Smooth muscle cell (in vitro differentiated cells): ENCODE measurements around the gene ANKRD44. TPM values are rescaled to one million over a fixed set of nuclear protein-coding genes. Genes with fewer than 3 reads are reported as not detected.

Experiments used
- DNase-seq: peaks from one replicate; lab custom pipeline; 2025; ENCODE audit not compliant: unreplicated experiment; lab: John Stamatoyannopoulos, UW
- H2AFZ ChIP-seq: fragments of 200-600 bp; sonication (generic); 2 replicates; pipeline ENCODE4 v1.6.0; 2016; ENCODE audit warnings: antibody characterized with exemption, low read depth, mild to moderate bottlenecking
- H3F3A ChIP-seq: fragments of 200-600 bp; sonication (generic); 2 replicates; pipeline ENCODE4 v1.6.0; 2017; ENCODE audit warnings: antibody characterized with exemption, low read depth
- H3K27ac ChIP-seq: fragments of 200-600 bp; sonication (generic); 2 replicates; pipeline ENCODE4 v1.5.1; 2016; ENCODE audit warnings: low read depth, mild to moderate bottlenecking
- H3K27me3 ChIP-seq: fragments of 200-600 bp; sonication (generic); 2 replicates; pipeline ENCODE4 v1.6.1; 2016; ENCODE audit warnings: low read depth, mild to moderate bottlenecking
- H3K36me3 ChIP-seq: fragments of 200-600 bp; sonication (generic); 2 replicates; pipeline ENCODE4 v1.5.1; 2016; ENCODE audit warnings: low read depth
- H3K4me1 ChIP-seq: fragments of 200-600 bp; sonication (generic); 2 replicates; pipeline ENCODE4 v1.5.1; 2016; ENCODE audit warnings: low read depth
- H3K4me2 ChIP-seq: fragments of 200-600 bp; sonication (generic); 2 replicates; pipeline ENCODE4 v1.6.0; 2016; ENCODE audit warnings: mild to moderate bottlenecking
- H3K4me3 ChIP-seq: fragments of 200-600 bp; sonication (generic); 2 replicates; pipeline ENCODE4 v1.5.1; 2016; ENCODE audit warnings: mild to moderate bottlenecking
- H3K79me2 ChIP-seq: fragments of 200-600 bp; sonication (generic); 2 replicates; pipeline ENCODE4 v1.6.0; 2016; ENCODE audit warnings: low read depth, mild to moderate bottlenecking
- H3K9ac ChIP-seq: fragments of 200-600 bp; sonication (generic); 2 replicates; pipeline ENCODE4 v1.6.0; 2016; ENCODE audit warnings: low read depth
- H3K9me3 ChIP-seq: fragments of 200-600 bp; sonication (generic); replicated peaks from 2 replicates; pipeline ENCODE4 v1.5.1; 2016; ENCODE audit warnings: low read depth
- H4K20me1 ChIP-seq: fragments of 200-600 bp; sonication (generic); 2 replicates; pipeline ENCODE4 v1.6.0; 2016; ENCODE audit warnings: low read depth
- WGBS: methylation state at CpG from one replicate; pipeline ENCODE4 v1.1.7; 2016; ENCODE audit warnings: low lambda C conversion rate; 5-methylcytosine and 5-hydroxymethylcytosine counted together
- polyA plus RNA-seq: library from polyadenylated mRNA; unstranded; fragments of >200 nt; fragmentation: Nextera tagmentation; extraction: Ambion mirVana; gene quantifications from 2 replicates; pipeline ENCODE4 v1.2.1, GENCODE V29; 2016
- total RNA-seq: library from RNA; depleted of rRNA; stranded (reverse); fragments of >200 nt; gene quantifications from 2 replicates; pipeline ENCODE4 v1.2.3, GENCODE V29; 2014
- TF ChIP-seq, protein P1 (sequence below): fragments of 200-600 bp; sonication (generic); IDR thresholded peaks from 2 replicates; pipeline ENCODE4 v1.5.1; 2017; ENCODE audit warnings: borderline replicate concordance, mild to moderate bottlenecking, antibody characterized with exemption; ENCODE audit not compliant: insufficient read depth, poor library complexity, severe bottlenecking

Gene ANKRD44
- total and polyA plus RNA-seq, 2 experiments from 2014 or later, result 3.6 to 5.5 TPM

DNA sequence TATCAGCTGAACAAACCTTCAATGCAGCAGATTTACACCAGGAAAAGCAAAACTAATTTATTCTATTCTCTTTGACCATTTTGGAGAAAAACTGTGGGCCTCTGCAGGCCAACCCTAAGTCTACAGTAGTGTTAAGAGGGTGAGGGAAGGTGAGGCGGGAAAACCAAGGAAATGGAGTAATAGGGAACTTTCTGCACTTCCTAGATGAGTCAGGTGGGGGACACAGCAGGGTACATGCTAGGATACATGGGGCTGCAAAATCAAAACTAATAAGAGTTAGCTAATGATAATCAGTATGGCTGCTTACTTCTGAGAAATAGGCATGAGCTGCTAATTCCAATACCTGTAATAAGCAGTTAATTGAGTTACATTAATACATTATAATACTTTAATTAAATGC is 318.1 kb downstream of the ANKRD44 start:
- Histone ChIP-seq H3K36me3 (no peaks in the 10 kb centered on the region), H3K9ac (no peak overlapping the region), H3K9me3 (no peaks in the 10 kb centered on the region), H3K4me3 (no peak overlapping the region), H2AFZ (no peak overlapping the region), H3K4me1 (peaks cover 28% of the 10 kb centered on the region), H3K27me3 (no peaks in the 10 kb centered on the region), H3F3A (peaks cover 4% of the 10 kb centered on the region), H3K79me2 (no peaks in the 10 kb centered on the region), H3K27ac (no peak overlapping the region), H3K4me2 (no peak overlapping the region), H4K20me1 (no peaks in the 10 kb centered on the region)
- WGBS, result 90% methylated on average over 1 of the region's 1 CpG
- DNase-seq, result no peak
- TF ChIP-seq, protein P1, sequence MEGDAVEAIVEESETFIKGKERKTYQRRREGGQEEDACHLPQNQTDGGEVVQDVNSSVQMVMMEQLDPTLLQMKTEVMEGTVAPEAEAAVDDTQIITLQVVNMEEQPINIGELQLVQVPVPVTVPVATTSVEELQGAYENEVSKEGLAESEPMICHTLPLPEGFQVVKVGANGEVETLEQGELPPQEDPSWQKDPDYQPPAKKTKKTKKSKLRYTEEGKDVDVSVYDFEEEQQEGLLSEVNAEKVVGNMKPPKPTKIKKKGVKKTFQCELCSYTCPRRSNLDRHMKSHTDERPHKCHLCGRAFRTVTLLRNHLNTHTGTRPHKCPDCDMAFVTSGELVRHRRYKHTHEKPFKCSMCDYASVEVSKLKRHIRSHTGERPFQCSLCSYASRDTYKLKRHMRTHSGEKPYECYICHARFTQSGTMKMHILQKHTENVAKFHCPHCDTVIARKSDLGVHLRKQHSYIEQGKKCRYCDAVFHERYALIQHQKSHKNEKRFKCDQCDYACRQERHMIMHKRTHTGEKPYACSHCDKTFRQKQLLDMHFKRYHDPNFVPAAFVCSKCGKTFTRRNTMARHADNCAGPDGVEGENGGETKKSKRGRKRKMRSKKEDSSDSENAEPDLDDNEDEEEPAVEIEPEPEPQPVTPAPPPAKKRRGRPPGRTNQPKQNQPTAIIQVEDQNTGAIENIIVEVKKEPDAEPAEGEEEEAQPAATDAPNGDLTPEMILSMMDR, result no peak

DNA sequence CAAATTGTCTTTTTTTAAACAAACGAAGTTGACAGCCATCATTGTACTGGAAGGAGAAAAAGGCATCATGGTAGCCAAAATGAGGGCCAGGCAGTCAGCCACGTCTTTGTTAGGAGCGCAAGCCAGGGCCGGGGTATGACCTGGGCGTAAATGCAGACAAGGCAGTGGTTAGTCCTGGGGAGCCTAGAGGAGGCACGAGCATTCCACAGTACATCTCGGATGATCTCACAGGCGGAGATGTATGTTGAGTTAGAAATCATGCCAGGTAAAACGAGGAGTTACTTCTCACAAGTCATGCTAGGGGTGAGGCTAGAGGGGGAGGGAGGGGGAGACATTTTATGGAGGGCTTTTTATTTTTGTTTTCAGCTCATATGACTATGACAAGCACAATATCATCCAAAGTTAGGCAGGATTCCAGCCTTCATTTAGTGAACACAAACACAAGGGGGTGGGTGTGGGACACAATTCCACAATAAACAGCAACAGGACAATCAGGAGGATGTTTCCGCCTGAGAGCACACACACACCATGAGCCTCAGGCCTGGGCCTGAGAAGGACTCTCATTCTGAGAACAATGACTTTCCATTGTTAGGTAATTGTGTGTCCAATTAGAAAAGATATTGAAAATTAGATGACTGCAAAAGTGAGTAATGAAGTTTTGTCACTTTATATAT is 319.7 kb downstream of the ANKRD44 start:
- TF ChIP-seq, protein P1, result no peak
- Histone ChIP-seq H3K79me2 (no peaks in the 10 kb centered on the region), H3F3A (peaks cover 6% of the 10 kb centered on the region), H3K36me3 (no peaks in the 10 kb centered on the region), H3K27ac (no peak overlapping the region), H3K27me3 (no peaks in the 10 kb centered on the region), H4K20me1 (no peaks in the 10 kb centered on the region), H3K9ac (no peak overlapping the region), H2AFZ (no peak overlapping the region), H3K4me2 (no peak overlapping the region), H3K4me3 (no peak overlapping the region), H3K9me3 (no peaks in the 10 kb centered on the region), H3K4me1 (peaks cover 33% of the 10 kb centered on the region)
- 91% methylated on average over 10 of the region's 10 CpGs for WGBS
- no peak for DNase-seq

DNA sequence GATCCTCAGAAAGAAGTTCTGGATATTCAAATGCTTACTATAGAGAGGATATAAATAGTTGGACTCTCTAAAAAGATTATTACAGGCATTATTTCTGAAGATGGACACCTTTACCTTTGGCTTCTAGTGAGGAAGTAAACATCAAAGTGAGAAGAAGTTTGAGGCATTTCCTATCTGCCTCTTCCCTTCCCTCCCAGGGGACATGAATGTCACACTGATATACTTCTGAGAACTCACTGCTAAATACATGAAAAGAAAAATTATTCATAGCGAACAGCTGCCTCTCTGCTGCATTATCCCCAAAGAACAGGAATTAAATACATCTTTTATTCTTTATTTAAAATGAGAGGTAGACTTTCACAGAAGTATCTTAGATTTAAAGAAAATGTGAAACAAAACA is 320.5 kb downstream of the ANKRD44 start:
- no peaks in the 10 kb centered on the region for H3K9me3 ChIP-seq
- H4K20me1 ChIP-seq, result no peaks in the 10 kb centered on the region
- no peak overlapping the region for H2AFZ ChIP-seq
- no peak for DNase-seq
- H3K4me1 ChIP-seq, result peaks cover 33% of the 10 kb centered on the region
- H3K4me2 ChIP-seq, result no peak overlapping the region
- no peak overlapping the region for H3K4me3 ChIP-seq
- no peak overlapping the region for H3K9ac ChIP-seq
- H3K27me3 ChIP-seq, result no peaks in the 10 kb centered on the region
- TF ChIP-seq, protein P1, result no peak
- no peaks in the 10 kb centered on the region for H3K36me3 ChIP-seq
- H3K27ac ChIP-seq, result no peak overlapping the region
- H3K79me2 ChIP-seq, result no peaks in the 10 kb centered on the region
- peaks cover 6% of the 10 kb centered on the region for H3F3A ChIP-seq
- WGBS, result 100% methylated on average over 1 of the region's 1 CpG

DNA sequence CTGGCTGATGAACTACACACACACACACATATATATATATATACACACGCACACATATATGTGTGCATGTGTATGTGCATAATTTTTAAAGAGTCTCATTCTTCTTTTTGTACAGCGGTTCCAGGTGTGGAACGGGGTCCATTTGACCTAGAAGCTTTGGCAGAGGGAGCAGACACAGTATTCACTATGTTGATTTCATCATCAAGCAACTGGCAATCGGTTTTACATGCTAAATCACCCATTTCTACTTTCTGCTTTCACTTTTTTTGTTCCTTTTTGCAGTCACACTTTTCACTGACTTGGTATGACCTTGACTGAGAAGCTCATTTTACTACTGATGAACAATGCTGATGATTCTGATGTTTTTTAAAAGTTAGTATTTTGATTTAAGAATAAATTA is 321.1 kb downstream of the ANKRD44 start:
- peaks cover 6% of the 10 kb centered on the region for H3F3A ChIP-seq
- H2AFZ ChIP-seq, result no peak overlapping the region
- H3K27ac ChIP-seq, result no peak overlapping the region
- H3K36me3 ChIP-seq, result no peaks in the 10 kb centered on the region
- H3K27me3 ChIP-seq, result no peaks in the 10 kb centered on the region
- TF ChIP-seq, protein P1, result no peak
- 94% methylated on average over 4 of the region's 4 CpGs for WGBS
- no peak for DNase-seq
- H3K4me2 ChIP-seq, result no peak overlapping the region
- H4K20me1 ChIP-seq, result no peaks in the 10 kb centered on the region
- peaks cover 33% of the 10 kb centered on the region for H3K4me1 ChIP-seq
- no peaks in the 10 kb centered on the region for H3K79me2 ChIP-seq
- H3K9me3 ChIP-seq, result no peaks in the 10 kb centered on the region
- H3K9ac ChIP-seq, result no peak overlapping the region
- no peak overlapping the region for H3K4me3 ChIP-seq
